Mammary epithelial cell (primary cell): ENCODE measurements around the gene SNRPD3.
"Not testable (repeated sequence)": the region's sequence is repeated elsewhere in the genome, so short reads cannot be mapped to it uniquely, and the experiment has no call there.

Experiments used
- CTCF ChIP-seq, 2 donors: IDR thresholded peaks in 1 of 2; conservative IDR thresholded peaks in 1 of 2; 2 replicates each; pipeline ENCODE4 v1.5.1; 2011 to 2012; ENCODE audit warnings: inconsistent platforms in 2 of 2, low read length in 2 of 2, mild to moderate bottlenecking in 2 of 2, control low read depth in 1 of 2, low read depth in 1 of 2; ENCODE audit not compliant: insufficient read depth in 1 of 2; ENCODE audit errors: extremely low read depth in 1 of 2
- EZH2 ChIP-seq: IDR thresholded peaks from 2 replicates; pipeline ENCODE4 v1.6.1; 2012; ENCODE audit warnings: low read length, inconsistent platforms, borderline replicate concordance

- TF ChIP-seq EZH2; CTCF (conservative IDR thresholded peaks at IDR 0.05 in 1 of 2, IDR thresholded peaks at IDR 0.05 in 1 of 2; ENCODE audit: extremely low read depth in 1 of 2, insufficient read depth in 1 of 2, low read depth in 1 of 2, low read length in 2 of 2): not testable (repeated sequence)
Observed at GRCh38 chr22:24552503-24553286, 3.1 kb upstream of the SNRPD3 start.
